Nephron (organoid): ENCODE measurements around the gene ATP11A.
"Not testable (repeated sequence)": the region's sequence is repeated elsewhere in the genome, so short reads cannot be mapped to it uniquely, and the experiment has no call there.

Source experiments
- H3K27ac Mint-ChIP-seq, 3 experiments: 2 replicates each; pipeline ENCODE4 v1.8.0; 2020; ENCODE audit warnings: mixed read lengths in 3 of 3, mild to moderate bottlenecking in 2 of 3, moderate library complexity in 1 of 3
- H3K27me3 Mint-ChIP-seq: 2 replicates; pipeline ENCODE4 v1.8.0; 2021; ENCODE audit warnings: low read depth, mild to moderate bottlenecking, moderate library complexity, mixed read lengths
- H3K36me3 Mint-ChIP-seq: 2 replicates; pipeline ENCODE4 v1.8.0; 2020; ENCODE audit warnings: low read depth, mixed read lengths
- H3K4me1 Mint-ChIP-seq: 2 replicates; pipeline ENCODE4 v1.8.0; 2020; ENCODE audit warnings: mixed read lengths
- H3K4me3 Mint-ChIP-seq, 3 experiments: 2 replicates each; pipeline ENCODE4 v1.8.0; 2020; ENCODE audit warnings: mild to moderate bottlenecking in 3 of 3, mixed read lengths in 3 of 3, moderate library complexity in 2 of 3
- H3K9me3 Mint-ChIP-seq: 2 replicates; pipeline ENCODE4 v1.8.0; 2020; ENCODE audit warnings: mixed read lengths
- CTCF ChIP-seq, 3 experiments: fragments of 200-600 bp; sonication (generic); IDR thresholded peaks; one replicate each; pipeline ENCODE4 v1.5.0; 2021; ENCODE audit warnings: antibody characterized with exemption in 3 of 3; ENCODE audit not compliant: unreplicated experiment in 3 of 3

ATP11A gene

GRCh38 chr13:112872657-112873631, 183.1 kb downstream of the ATP11A start:
- not testable (repeated sequence) for H3K9me3 Mint-ChIP-seq, H3K4me3 Mint-ChIP-seq, H3K27me3 Mint-ChIP-seq
- Mint-ChIP-seq H3K36me3 (peaks cover 16% of the 10 kb centered on the region), H3K27ac (peak overlapping the region; percentile 19 to 40 (median 36)), H3K4me1 (peaks cover 11% of the 10 kb centered on the region)

DNA sequence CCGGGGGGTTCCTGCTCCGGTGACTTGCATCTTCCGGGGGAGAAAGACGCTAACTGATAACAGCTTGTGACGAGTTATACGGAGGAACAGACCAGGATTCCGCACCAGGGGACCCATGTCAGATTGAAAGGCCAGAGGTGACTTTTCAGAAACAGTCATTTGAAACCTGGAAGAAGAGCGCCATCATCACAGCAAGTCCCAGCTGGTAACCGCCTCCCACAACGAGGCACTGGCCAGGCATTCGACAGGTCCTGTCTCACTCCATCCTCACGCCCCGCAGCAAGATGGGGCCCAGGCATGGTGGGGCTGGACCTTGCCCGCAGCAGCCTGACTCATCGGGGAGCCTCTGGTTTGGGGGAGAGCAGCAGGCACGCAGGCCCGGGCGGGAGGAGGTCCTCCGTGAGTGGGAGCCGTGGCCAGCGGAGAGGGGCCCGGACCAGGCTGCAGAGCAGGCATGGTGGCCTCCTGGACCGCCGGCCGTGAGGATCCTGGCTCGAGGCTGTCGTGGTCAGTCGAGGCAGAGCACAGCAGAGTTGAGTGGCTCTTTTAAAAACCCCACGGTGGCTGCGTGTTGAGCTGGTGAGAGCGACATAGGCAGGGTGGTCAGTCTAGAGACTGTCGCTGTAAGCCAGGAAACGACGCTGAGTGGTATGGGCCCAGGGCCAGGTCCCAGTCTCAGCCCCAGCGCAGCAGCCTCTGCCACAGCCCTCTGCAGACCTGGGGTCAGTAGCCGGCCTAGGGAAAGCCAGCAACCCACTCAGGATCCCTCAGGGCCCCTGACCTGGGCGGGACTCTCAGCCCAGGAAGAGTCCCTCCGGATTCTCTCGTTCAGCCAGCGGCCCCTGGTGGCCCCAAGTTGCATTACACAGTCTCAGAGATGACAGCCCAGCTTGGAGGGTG, 184.3 kb downstream of the ATP11A start:
- Mint-ChIP-seq H3K4me3 (no peak overlapping the region), H3K9me3 (no peaks in the 10 kb centered on the region), H3K27me3 (peaks cover 6% of the 10 kb centered on the region), H3K36me3 (peaks cover 8% of the 10 kb centered on the region), H3K4me1 (peaks cover 11% of the 10 kb centered on the region), H3K27ac (peak overlapping the region; percentile 19 to 40 (median 36))
- peak; percentile 87 to 97 (median 92) for TF ChIP-seq CTCF (IDR thresholded peaks at IDR 0.05; ENCODE audit: unreplicated experiment in 3 of 3)

DNA sequence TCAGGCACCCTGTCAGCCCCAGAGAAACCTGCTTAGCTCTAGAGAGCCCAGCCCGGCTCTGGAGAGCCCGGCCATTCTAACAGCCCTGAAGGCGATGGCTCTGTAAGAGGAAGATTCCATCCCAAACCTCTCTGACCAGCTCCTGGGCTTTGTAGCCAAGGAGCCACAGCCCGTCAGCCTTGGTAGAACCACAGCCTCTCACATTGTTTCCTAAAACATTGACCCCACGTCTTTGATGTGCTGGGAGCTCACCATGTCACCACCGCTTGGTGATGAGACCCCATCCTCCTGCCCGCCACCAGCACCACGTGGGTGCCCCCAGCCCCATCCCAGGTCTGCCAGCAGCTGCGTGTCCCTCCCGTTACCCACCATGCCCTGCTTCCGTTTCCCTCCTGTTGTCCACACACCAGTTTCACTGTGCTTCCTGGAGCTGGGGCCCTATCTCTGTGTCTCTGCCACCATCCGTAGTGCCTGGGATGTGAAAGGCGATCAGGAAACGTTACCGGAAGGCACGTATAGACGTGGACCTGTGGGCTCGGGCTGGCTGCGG, 185.0 kb downstream of the ATP11A start:
- Mint-ChIP-seq H3K9me3 (no peaks in the 10 kb centered on the region), H3K36me3 (peaks cover 8% of the 10 kb centered on the region), H3K27ac (peak overlapping the region in 2 of 3 experiments; percentile 10 to 58), H3K4me1 (peaks cover 11% of the 10 kb centered on the region), H3K4me3 (no peak overlapping the region), H3K27me3 (peaks cover 6% of the 10 kb centered on the region)
- peak in 1 of 3 experiments; percentile 43 for TF ChIP-seq CTCF (IDR thresholded peaks at IDR 0.05; ENCODE audit: unreplicated experiment in 3 of 3)

DNA sequence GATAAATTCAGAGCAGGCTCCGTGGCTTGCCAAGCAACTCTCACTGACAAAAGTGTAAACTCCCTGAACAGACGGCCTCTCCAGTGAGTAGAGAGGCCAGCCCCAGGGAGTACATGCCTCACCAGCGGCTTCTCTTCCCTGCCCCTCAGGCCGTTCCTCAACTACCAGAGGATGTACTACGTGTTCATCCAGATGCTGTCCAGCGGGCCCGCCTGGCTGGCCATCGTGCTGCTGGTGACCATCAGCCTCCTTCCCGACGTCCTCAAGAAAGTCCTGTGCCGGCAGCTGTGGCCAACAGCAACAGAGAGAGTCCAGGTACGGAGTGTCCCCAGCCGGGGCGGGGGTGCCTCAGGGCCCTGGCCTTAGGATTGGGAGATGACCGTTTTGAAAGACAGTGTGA, 185.8 kb downstream of the ATP11A start:
- H3K27ac Mint-ChIP-seq: peak overlapping the region in 2 of 3 experiments; percentile 10 to 58
- no peak overlapping the region for H3K4me3 Mint-ChIP-seq
- no peaks in the 10 kb centered on the region for H3K9me3 Mint-ChIP-seq
- peaks cover 8% of the 10 kb centered on the region for H3K36me3 Mint-ChIP-seq
- TF ChIP-seq CTCF (IDR thresholded peaks at IDR 0.05; ENCODE audit: unreplicated experiment in 3 of 3): no peak
- H3K4me1 Mint-ChIP-seq: peaks cover 11% of the 10 kb centered on the region
- H3K27me3 Mint-ChIP-seq: peaks cover 6% of the 10 kb centered on the region

- Mint-ChIP-seq H3K27ac (no peak overlapping the region), H3K27me3 (no peaks in the 10 kb centered on the region), H3K36me3 (peaks cover 8% of the 10 kb centered on the region), H3K9me3 (no peaks in the 10 kb centered on the region), H3K4me3 (no peak overlapping the region), H3K4me1 (peaks cover 11% of the 10 kb centered on the region)
- TF ChIP-seq CTCF (IDR thresholded peaks at IDR 0.05; ENCODE audit: unreplicated experiment in 3 of 3): no peak
These were observed 186.6 kb downstream of the ATP11A start for GRCh38 chr13:112876305-112877000.
